Measurements from ENCODE around the gene HHIP.

Gene HHIP

GRCh38 chr4:144709793-144710525 is 64.0 kb downstream of the HHIP start:
- DNase-seq = no peak

GRCh38 chr4:144710526-144710912 is 64.6 kb downstream of the HHIP start:
- DNase-seq = no peak

- DNase-seq = no peak
These were observed 65.9 kb downstream of the HHIP start for GRCh38 chr4:144711700-144712456.

GRCh38 chr4:144712775-144713174 is 66.8 kb downstream of the HHIP start:
- no peak for DNase-seq

GRCh38 chr4:144714166-144714565 is 68.2 kb downstream of the HHIP start:
- DNase-seq = no peak

GRCh38 chr4:144715230-144715629 is 69.3 kb downstream of the HHIP start:
- DNase-seq = no peak

GRCh38 chr4:144716778-144717177 is 70.8 kb downstream of the HHIP start:
- no peak for DNase-seq

GRCh38 chr4:144718958-144719512 is 73.1 kb downstream of the HHIP start:
- DNase-seq = no peak

- no peak for DNase-seq
These were observed 74.5 kb downstream of the HHIP start for GRCh38 chr4:144720491-144720890.

GRCh38 chr4:144721994-144722393 is 76.0 kb downstream of the HHIP start:
- DNase-seq = no peak

GRCh38 chr4:144723471-144723870 is 77.5 kb downstream of the HHIP start:
- no peak for DNase-seq

- no peak for DNase-seq
These were observed 83.2 kb downstream of the HHIP start for GRCh38 chr4:144729175-144729574.

GRCh38 chr4:144732584-144733428 is 86.8 kb downstream of the HHIP start:
- DNase-seq = no peak

GRCh38 chr4:144733566-144733965 is 87.6 kb downstream of the HHIP start:
- DNase-seq = no peak

GRCh38 chr4:144734522-144734921 is 88.6 kb downstream of the HHIP start:
- no peak for DNase-seq

- DNase-seq = no peak
These were observed 92.7 kb downstream of the HHIP start for GRCh38 chr4:144738649-144739048.

- DNase-seq = no peak
These were observed 93.6 kb downstream of the HHIP start for GRCh38 chr4:144739511-144740033.

- DNase-seq = no peak
These were observed 94.4 kb downstream of the HHIP start for GRCh38 chr4:144740316-144740715.

- DNase-seq = no peak
These were observed 103.0 kb downstream of the HHIP start for GRCh38 chr4:144748814-144749555.

GRCh38 chr4:144750348-144750747 is 104.4 kb downstream of the HHIP start:
- DNase-seq = no peak

GRCh38 chr4:144754562-144755410 is 108.8 kb downstream of the HHIP start:
- no peak for DNase-seq

Data from activated effector memory CD4-positive, alpha-beta T cell treated with anti-CD3 and anti-CD28 coated beads, Interleukin-2, amount 50 U/mL, for 16 hours (primary cell).